Epithelial cell of esophagus (primary cell): Measurements from ENCODE around the gene TCEAL2.
"Not testable (repeated sequence)": the region's sequence is repeated elsewhere in the genome, so short reads cannot be mapped to it uniquely, and the experiment has no call there.

Experiments used
- DNase-seq: peaks from one replicate; pipeline ENCODE4 v3.0.0; 2010; ENCODE audit warnings: low read depth
- H3K4me3 ChIP-seq: 2 replicates; pipeline ENCODE4 v1.5.1; 2011; ENCODE audit warnings: mild to moderate bottlenecking, low read length, control low read depth
- CTCF ChIP-seq: IDR thresholded peaks from 2 replicates; pipeline ENCODE4 v1.5.1; 2011; ENCODE audit warnings: low read depth, mild to moderate bottlenecking, low read length, control low read depth, inconsistent platforms; ENCODE audit not compliant: insufficient read depth; ENCODE audit errors: missing control alignments

The TCEAL2 gene

GRCh38 chrX:102138064-102138463 lies 12.6 kb downstream of the TCEAL2 start:
- no peak for DNase-seq
- no peak for TF ChIP-seq CTCF
- H3K4me3 ChIP-seq = no peak overlapping the region

- H3K4me3 ChIP-seq, DNase-seq: not testable (repeated sequence)
Measured at GRCh38 chrX:102140876-102141275, 15.4 kb downstream of the TCEAL2 start.

- not testable (repeated sequence) for DNase-seq, H3K4me3 ChIP-seq
Measured at GRCh38 chrX:102141631-102142030, 16.2 kb downstream of the TCEAL2 start.

DNA sequence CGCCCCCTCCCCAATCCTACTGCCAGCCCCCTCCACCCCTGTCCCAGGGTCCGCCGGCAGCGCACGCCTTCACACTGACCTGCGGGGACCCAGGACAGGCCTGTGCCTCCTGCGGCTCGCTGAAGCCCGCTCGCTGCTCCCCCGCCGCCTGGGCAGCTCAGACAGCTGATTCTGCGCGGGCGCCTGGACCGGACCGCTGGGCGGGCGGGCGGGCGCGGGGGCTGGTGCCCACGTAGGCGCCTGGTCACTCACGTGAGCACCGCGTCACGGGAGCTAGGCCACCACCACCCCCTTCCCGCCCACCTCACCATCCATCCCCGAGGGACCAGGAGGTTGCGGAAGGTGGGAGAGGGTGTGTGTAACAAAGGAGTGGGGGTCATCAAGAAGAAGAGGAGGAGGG lies 16.8 kb downstream of the TCEAL2 start, which contains the start of gene TCEAL6:
TSS of gene TCEAL6 (minus strand) at position 208 of the 400 bp plus-strand sequence.
- not testable (repeated sequence) for H3K4me3 ChIP-seq, DNase-seq

DNA sequence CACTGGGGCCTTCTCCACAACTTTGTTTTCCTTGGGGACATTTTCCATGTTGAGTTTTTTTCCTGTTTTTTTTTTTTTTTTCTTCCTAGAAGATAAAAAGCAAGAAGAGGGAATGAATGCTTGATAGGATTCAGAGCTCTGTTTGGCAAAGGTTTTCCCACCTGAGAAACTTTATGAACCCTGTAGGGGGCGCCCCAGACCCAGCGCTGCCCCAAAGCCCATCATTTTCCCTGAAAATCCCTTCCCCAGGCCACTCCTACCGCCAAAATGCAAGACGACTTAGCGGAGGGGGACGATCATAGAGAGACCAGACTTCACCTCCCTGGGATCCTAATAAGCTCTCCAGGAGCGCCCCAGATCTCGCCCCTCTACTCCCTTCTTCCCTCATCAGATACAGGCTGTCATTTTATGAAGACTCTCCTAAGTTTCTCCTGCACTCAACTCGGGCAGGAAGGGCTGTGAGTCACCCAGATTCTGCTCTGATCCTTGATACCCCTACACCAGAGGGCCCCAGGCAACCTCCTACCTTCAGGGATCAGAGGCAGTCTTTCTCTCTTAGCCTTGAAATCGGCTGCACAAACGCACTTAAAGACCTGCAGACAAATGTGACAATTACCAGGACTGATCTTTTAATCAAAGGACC lies 28.9 kb downstream of the TCEAL2 start:
- H3K4me3 ChIP-seq = no peak overlapping the region
- TF ChIP-seq CTCF = no peak
- no peak for DNase-seq

- no peak for DNase-seq
- peak overlapping the region; percentile 29 for H3K4me3 ChIP-seq
- TF ChIP-seq CTCF = no peak
Measured at GRCh38 chrX:102154900-102155805, 29.7 kb downstream of the TCEAL2 start.

GRCh38 chrX:102155806-102156179 lies 30.3 kb downstream of the TCEAL2 start, which contains the start of gene BEX5:
Gene BEX5 (minus strand): TSS chrX:102155977. CDS start chrX:102154265, 1,712 bp downstream.
- DNase-seq = peak; percentile 54
- H3K4me3 ChIP-seq = peak within 1 kb of the TSS; percentile 29
- TF ChIP-seq CTCF = no peak
